NB4 (cell line): Measurements from ENCODE around the gene CPED1.
"Not testable (repeated sequence)": the region's sequence is repeated elsewhere in the genome, so short reads cannot be mapped to it uniquely, and the experiment has no call there.

Experiments
- CTCF ChIP-seq: IDR thresholded peaks from one replicate; pipeline ENCODE4 v1.5.1; 2012; ENCODE audit warnings: low read depth, low read length
- MAX ChIP-seq: IDR thresholded peaks from 2 replicates; pipeline ENCODE4 v1.6.1; 2011; ENCODE audit warnings: low read depth, low read length
- MYC ChIP-seq: IDR thresholded peaks from 2 replicates; pipeline ENCODE4 v1.6.1; 2011; ENCODE audit warnings: low read depth, low read length
- POLR2A ChIP-seq: IDR thresholded peaks from 2 replicates; pipeline ENCODE4 v1.6.1; 2011; ENCODE audit warnings: mild to moderate bottlenecking; ENCODE audit not compliant: insufficient read length; ENCODE audit errors: extremely low read depth

GRCh38 chr7:121221108-121221507 is 232.6 kb downstream of the CPED1 start:
- not testable (repeated sequence) for TF ChIP-seq MYC, CTCF, POLR2A, MAX
